Measurements from ENCODE around the gene TMEM44.

TMEM44 gene

GRCh38 chr3:194667363-194667762 is 34.1 kb upstream of the TMEM44 start:
- Histone ChIP-seq H3K27me3 (ENCODE audit: control insufficient read depth in 3 of 3, insufficient read depth in 3 of 3, low read depth in 1 of 3, low read length in 3 of 3) (no peaks in the 10 kb centered on the region), H2BK120ac (ENCODE audit: low read depth, low read length) (no peak overlapping the region), H2BK5ac (ENCODE audit: low read length) (no peak overlapping the region), H3K4me1 (ENCODE audit: control insufficient read depth in 2 of 2, insufficient read depth in 1 of 2, low read depth in 1 of 2, low read length in 2 of 2) (peaks cover 4 to 6% of the 10 kb centered on the region in 2 donors), H3K18ac (ENCODE audit: low read length) (no peak overlapping the region), H2AK5ac (ENCODE audit: low read depth, low read length) (no peak overlapping the region), H4K8ac (ENCODE audit: low read depth, low read length) (no peak overlapping the region), H2AFZ (ENCODE audit: low read length) (no peak overlapping the region), H3K4me3 (ENCODE audit: low read length in 2 of 2) (no peak overlapping the region), H3K14ac (ENCODE audit: low read length) (no peak overlapping the region), H3K4me2 (ENCODE audit: insufficient read depth, low read length, poor library complexity, severe bottlenecking) (no peak overlapping the region), H3K79me1 (ENCODE audit: low read depth, low read length) (peaks cover 4% of the 10 kb centered on the region), H3K9me3 (replicated peaks in 1 of 2; ENCODE audit: control insufficient read depth in 2 of 2, insufficient read depth in 1 of 2, low read depth in 1 of 2, low read length in 2 of 2) (no peaks in the 10 kb centered on the region), H3K4ac (ENCODE audit: low read length) (no peak overlapping the region), H3K9ac (ENCODE audit: low read depth, low read length, poor library complexity) (no peak overlapping the region), H3K23ac (ENCODE audit: low read depth, low read length, poor library complexity) (no peak overlapping the region), H3K36me3 (replicated peaks in 1 of 2; ENCODE audit: control insufficient read depth in 2 of 2, insufficient read depth in 2 of 2, low read length in 2 of 2) (peaks cover 9 to 59% of the 10 kb centered on the region in 2 donors), H2BK15ac (ENCODE audit: low read length) (no peak overlapping the region), H4K91ac (ENCODE audit: low read depth, low read length, poor library complexity) (no peak overlapping the region), H3K27ac (replicated peaks; ENCODE audit: low read length) (no peak overlapping the region), H2BK12ac (ENCODE audit: low read length) (no peak overlapping the region)
- no CpG with 5 or more reads among the region's 7 CpGs for WGBS, 2 donors (ENCODE audit: extremely low coverage in 2 of 2, insufficient read length in 2 of 2, insufficient replicate concordance in 1 of 2)
- DNase-seq (ENCODE audit: low spot score): no peak

- no peak overlapping the region for H2BK12ac ChIP-seq (ENCODE audit: low read length)
- H3K4ac ChIP-seq (ENCODE audit: low read length): no peak overlapping the region
- H2AK5ac ChIP-seq (ENCODE audit: low read depth, low read length): no peak overlapping the region
- no peak overlapping the region for H3K9ac ChIP-seq (ENCODE audit: low read depth, low read length, poor library complexity)
- no peak overlapping the region for H2BK120ac ChIP-seq (ENCODE audit: low read depth, low read length)
- no peaks in the 10 kb centered on the region for H3K9me3 ChIP-seq (replicated peaks in 1 of 2; ENCODE audit: control insufficient read depth in 2 of 2, insufficient read depth in 1 of 2, low read depth in 1 of 2, low read length in 2 of 2)
- H3K4me2 ChIP-seq (ENCODE audit: insufficient read depth, low read length, poor library complexity, severe bottlenecking): no peak overlapping the region
- H2AFZ ChIP-seq (ENCODE audit: low read length): no peak overlapping the region
- peaks cover 12 to 80% of the 10 kb centered on the region in 2 donors for H3K36me3 ChIP-seq (replicated peaks in 1 of 2; ENCODE audit: control insufficient read depth in 2 of 2, insufficient read depth in 2 of 2, low read length in 2 of 2)
- no peaks in the 10 kb centered on the region for H3K79me1 ChIP-seq (ENCODE audit: low read depth, low read length)
- H3K4me1 ChIP-seq (ENCODE audit: control insufficient read depth in 2 of 2, insufficient read depth in 1 of 2, low read depth in 1 of 2, low read length in 2 of 2): no peaks in the 10 kb centered on the region
- no peak overlapping the region for H4K8ac ChIP-seq (ENCODE audit: low read depth, low read length)
- H2BK5ac ChIP-seq (ENCODE audit: low read length): no peak overlapping the region
- H3K18ac ChIP-seq (ENCODE audit: low read length): no peak overlapping the region
- no peak overlapping the region for H3K14ac ChIP-seq (ENCODE audit: low read length)
- H4K91ac ChIP-seq (ENCODE audit: low read depth, low read length, poor library complexity): no peak overlapping the region
- no peaks in the 10 kb centered on the region for H3K27me3 ChIP-seq (ENCODE audit: control insufficient read depth in 3 of 3, insufficient read depth in 3 of 3, low read depth in 1 of 3, low read length in 3 of 3)
- no peak overlapping the region for H3K23ac ChIP-seq (ENCODE audit: low read depth, low read length, poor library complexity)
- no peak overlapping the region for H3K27ac ChIP-seq (replicated peaks; ENCODE audit: low read length)
- H2BK15ac ChIP-seq (ENCODE audit: low read length): no peak overlapping the region
- DNase-seq (ENCODE audit: low spot score): no peak
- 100% methylated on average over 1 of the region's 7 CpGs; no CpG with 5 or more reads in 1 of the 2 donors for WGBS, 2 donors (ENCODE audit: extremely low coverage in 2 of 2, insufficient read length in 2 of 2, insufficient replicate concordance in 1 of 2)
- no peak overlapping the region for H3K4me3 ChIP-seq (ENCODE audit: low read length in 2 of 2)
Observed at GRCh38 chr3:194664857-194665256, 31.6 kb upstream of the TMEM44 start.

GRCh38 chr3:194661946-194662345 is 28.7 kb upstream of the TMEM44 start:
- H2BK5ac ChIP-seq (ENCODE audit: low read length): no peak overlapping the region
- DNase-seq (ENCODE audit: low spot score): no peak
- H2BK15ac ChIP-seq (ENCODE audit: low read length): no peak overlapping the region
- WGBS, 2 donors (ENCODE audit: extremely low coverage in 2 of 2, insufficient read length in 2 of 2, insufficient replicate concordance in 1 of 2): no CpG with 5 or more reads among the region's 6 CpGs
- no peak overlapping the region for H2AK5ac ChIP-seq (ENCODE audit: low read depth, low read length)
- H4K8ac ChIP-seq (ENCODE audit: low read depth, low read length): no peak overlapping the region
- no peak overlapping the region for H2BK12ac ChIP-seq (ENCODE audit: low read length)
- no peak overlapping the region for H4K91ac ChIP-seq (ENCODE audit: low read depth, low read length, poor library complexity)
- no peaks in the 10 kb centered on the region for H3K27me3 ChIP-seq (ENCODE audit: control insufficient read depth in 3 of 3, insufficient read depth in 3 of 3, low read depth in 1 of 3, low read length in 3 of 3)
- no peak overlapping the region for H3K23ac ChIP-seq (ENCODE audit: low read depth, low read length, poor library complexity)
- no peak overlapping the region for H2AFZ ChIP-seq (ENCODE audit: low read length)
- no peak overlapping the region for H2BK120ac ChIP-seq (ENCODE audit: low read depth, low read length)
- H3K4ac ChIP-seq (ENCODE audit: low read length): no peak overlapping the region
- no peak overlapping the region for H3K4me2 ChIP-seq (ENCODE audit: insufficient read depth, low read length, poor library complexity, severe bottlenecking)
- no peak overlapping the region for H3K18ac ChIP-seq (ENCODE audit: low read length)
- H3K4me3 ChIP-seq (ENCODE audit: low read length in 2 of 2): no peak overlapping the region
- peaks cover 19 to 89% of the 10 kb centered on the region in 2 donors for H3K36me3 ChIP-seq (replicated peaks in 1 of 2; ENCODE audit: control insufficient read depth in 2 of 2, insufficient read depth in 2 of 2, low read length in 2 of 2)
- H3K9ac ChIP-seq (ENCODE audit: low read depth, low read length, poor library complexity): no peak overlapping the region
- H3K14ac ChIP-seq (ENCODE audit: low read length): no peak overlapping the region
- no peak overlapping the region for H3K27ac ChIP-seq (replicated peaks; ENCODE audit: low read length)
- H3K4me1 ChIP-seq (ENCODE audit: control insufficient read depth in 2 of 2, insufficient read depth in 1 of 2, low read depth in 1 of 2, low read length in 2 of 2): no peaks in the 10 kb centered on the region
- H3K79me1 ChIP-seq (ENCODE audit: low read depth, low read length): no peaks in the 10 kb centered on the region
- no peaks in the 10 kb centered on the region for H3K9me3 ChIP-seq (replicated peaks in 1 of 2; ENCODE audit: control insufficient read depth in 2 of 2, insufficient read depth in 1 of 2, low read depth in 1 of 2, low read length in 2 of 2)

- no peak for DNase-seq (ENCODE audit: low spot score)
- no peaks in the 10 kb centered on the region for H3K9me3 ChIP-seq (replicated peaks in 1 of 2; ENCODE audit: control insufficient read depth in 2 of 2, insufficient read depth in 1 of 2, low read depth in 1 of 2, low read length in 2 of 2)
- H2AK5ac ChIP-seq (ENCODE audit: low read depth, low read length): no peak overlapping the region
- H2AFZ ChIP-seq (ENCODE audit: low read length): no peak overlapping the region
- no CpG with 5 or more reads among the region's 3 CpGs for WGBS, 2 donors (ENCODE audit: extremely low coverage in 2 of 2, insufficient read length in 2 of 2, insufficient replicate concordance in 1 of 2)
- H3K27ac ChIP-seq (replicated peaks; ENCODE audit: low read length): no peak overlapping the region
- no peaks in the 10 kb centered on the region for H3K79me1 ChIP-seq (ENCODE audit: low read depth, low read length)
- H3K36me3 ChIP-seq (replicated peaks in 1 of 2; ENCODE audit: control insufficient read depth in 2 of 2, insufficient read depth in 2 of 2, low read length in 2 of 2): peaks cover 19 to 85% of the 10 kb centered on the region in 2 donors
- no peak overlapping the region for H3K4ac ChIP-seq (ENCODE audit: low read length)
- no peak overlapping the region for H3K9ac ChIP-seq (ENCODE audit: low read depth, low read length, poor library complexity)
- H3K18ac ChIP-seq (ENCODE audit: low read length): no peak overlapping the region
- H2BK120ac ChIP-seq (ENCODE audit: low read depth, low read length): no peak overlapping the region
- no peaks in the 10 kb centered on the region for H3K27me3 ChIP-seq (ENCODE audit: control insufficient read depth in 3 of 3, insufficient read depth in 3 of 3, low read depth in 1 of 3, low read length in 3 of 3)
- H2BK12ac ChIP-seq (ENCODE audit: low read length): no peak overlapping the region
- no peak overlapping the region for H3K4me3 ChIP-seq (ENCODE audit: low read length in 2 of 2)
- no peak overlapping the region for H2BK5ac ChIP-seq (ENCODE audit: low read length)
- no peaks in the 10 kb centered on the region for H3K4me1 ChIP-seq (ENCODE audit: control insufficient read depth in 2 of 2, insufficient read depth in 1 of 2, low read depth in 1 of 2, low read length in 2 of 2)
- no peak overlapping the region for H3K4me2 ChIP-seq (ENCODE audit: insufficient read depth, low read length, poor library complexity, severe bottlenecking)
- H3K14ac ChIP-seq (ENCODE audit: low read length): no peak overlapping the region
- H2BK15ac ChIP-seq (ENCODE audit: low read length): no peak overlapping the region
- no peak overlapping the region for H4K91ac ChIP-seq (ENCODE audit: low read depth, low read length, poor library complexity)
- no peak overlapping the region for H4K8ac ChIP-seq (ENCODE audit: low read depth, low read length)
- H3K23ac ChIP-seq (ENCODE audit: low read depth, low read length, poor library complexity): no peak overlapping the region
Observed at GRCh38 chr3:194661374-194661773, 28.2 kb upstream of the TMEM44 start.

Measured in neuronal stem cell (in vitro differentiated cells).